ENCODE results near the gene POP7. TPM values are rescaled to one million over a fixed set of nuclear protein-coding genes. Genes with fewer than 3 reads are reported as not detected.
"Not testable (repeated sequence)": the region's sequence is repeated elsewhere in the genome, so short reads cannot be mapped to it uniquely, and the experiment has no call there.

Gene POP7
- total and polyA plus RNA-seq, 10 donors = 14.9 to 39.1 (median 18.8) TPM

- no peak overlapping the region for H3K4me3 ChIP-seq
- no peaks in the 10 kb centered on the region for H3K9me3 ChIP-seq
- TF ChIP-seq CTCF (IDR thresholded peaks at IDR 0.05 in 8 of 11, conservative IDR thresholded peaks at IDR 0.05 in 3 of 11) (no peak), POLR2AphosphoS5 (IDR thresholded peaks at IDR 0.05) (no peak), POLR2A (IDR thresholded peaks at IDR 0.05) (no peak)
Measured at GRCh38 chr7:100667331-100668068, 38.4 kb upstream of the POP7 start.

DNA sequence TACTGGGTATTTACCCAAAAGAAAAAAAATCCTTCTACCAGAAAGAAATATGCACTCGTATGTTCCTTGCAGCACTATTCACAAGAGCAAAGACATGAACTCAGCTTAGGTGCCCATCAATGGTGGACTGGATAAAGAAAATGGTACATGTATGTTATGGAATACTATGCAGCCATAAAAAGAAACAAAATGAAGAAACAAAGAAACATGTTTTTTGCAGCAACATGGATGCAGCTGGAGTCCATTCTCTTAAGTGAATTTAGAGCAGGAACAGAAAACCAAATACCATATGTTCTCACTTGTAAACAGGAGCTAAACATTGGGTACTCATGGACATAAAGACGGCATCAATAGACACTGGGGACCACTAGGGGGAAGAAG, 37.9 kb upstream of the POP7 start:
- intact Hi-C loops (cut with DNase I; ENCODE audit: low total_unique reads) = no loop called here
- 85 to 94% (median 88%) methylated on average over 2 of the region's 2 CpGs for WGBS, 5 donors
- Histone ChIP-seq H3K36me3 (no peaks in the 10 kb centered on the region), H3K27me3 (replicated peaks in 1 of 7) (no peaks in the 10 kb centered on the region), H3K9me3 (no peaks in the 10 kb centered on the region), H3K4me1 (peaks cover 0 to 8% (median 6%) of the 10 kb centered on the region in 6 donors), H3K4me3 (no peak overlapping the region), H3K27ac (no peak overlapping the region)
- no peak for DNase-seq
- TF ChIP-seq CTCF (IDR thresholded peaks at IDR 0.05 in 8 of 11, conservative IDR thresholded peaks at IDR 0.05 in 3 of 11) (no peak), POLR2AphosphoS5 (IDR thresholded peaks at IDR 0.05) (no peak), POLR2A (IDR thresholded peaks at IDR 0.05) (no peak)

More at GRCh38 chr7:100667331-100668068, 38.4 kb upstream of the POP7 start:
- Histone ChIP-seq H3K36me3 (no peaks in the 10 kb centered on the region), H3K4me1 (peaks cover 0 to 2% (median under 1%) of the 10 kb centered on the region in 6 donors), H3K27me3 (replicated peaks in 1 of 7) (no peaks in the 10 kb centered on the region), H3K27ac (no peak overlapping the region)
- WGBS, 5 donors = 74 to 80% (median 77%) methylated on average over 16 of the region's 16 CpGs
- intact Hi-C loops (cut with DNase I; ENCODE audit: low total_unique reads) = no loop called here
- DNase-seq = no peak

- WGBS, 5 donors = 92 to 94% (median 93%) methylated on average over 12 of the region's 12 CpGs
- H3K4me3 ChIP-seq; H3K9me3 ChIP-seq; intact Hi-C loops (cut with DNase I; ENCODE audit: low total_unique reads); H3K27ac ChIP-seq; H3K27me3 ChIP-seq (replicated peaks in 1 of 7); H3K36me3 ChIP-seq: not testable (repeated sequence)
- peaks cover 0 to 11% (median 7%) of the 10 kb centered on the region in 6 donors for H3K4me1 ChIP-seq
- DNase-seq = peak; percentile 59
Measured at GRCh38 chr7:100669106-100669505, 36.8 kb upstream of the POP7 start.

DNA sequence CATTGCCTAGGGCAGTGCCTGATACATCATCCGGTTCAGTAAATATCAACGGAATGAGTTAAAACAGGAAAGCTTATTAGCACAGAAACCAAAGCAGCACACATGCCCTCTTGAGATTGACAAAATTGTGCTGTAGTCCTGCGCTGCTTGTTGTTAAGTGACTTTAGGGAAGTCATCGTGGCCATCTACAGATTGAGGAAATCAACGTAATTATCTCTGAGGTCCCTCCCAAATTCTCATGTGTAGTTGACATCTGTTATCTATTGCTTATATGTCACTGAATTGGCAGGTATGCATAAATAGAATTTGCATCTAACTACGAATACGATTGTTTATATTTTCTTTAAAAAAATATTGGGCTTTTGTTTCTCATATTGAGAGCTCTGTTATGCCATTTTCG, 35.8 kb upstream of the POP7 start:
- Histone ChIP-seq H3K36me3 (no peaks in the 10 kb centered on the region), H3K27me3 (replicated peaks in 1 of 7) (no peaks in the 10 kb centered on the region), H3K27ac (no peak overlapping the region), H3K4me1 (peaks cover 0 to 11% (median 7%) of the 10 kb centered on the region in 6 donors), H3K4me3 (no peak overlapping the region), H3K9me3 (no peaks in the 10 kb centered on the region)
- no peak for DNase-seq
- intact Hi-C loops (cut with DNase I; ENCODE audit: low total_unique reads) = loop anchor here (10.0 kb wide), 1 partner anchor 55 kb away; the partner anchor contains the start of gene MOSPD3
- 63 to 72% (median 63%) methylated on average over 8 of the region's 8 CpGs for WGBS, 5 donors
- TF ChIP-seq POLR2A (IDR thresholded peaks at IDR 0.05) = no peak
- no peak for TF ChIP-seq CTCF (IDR thresholded peaks at IDR 0.05 in 8 of 11, conservative IDR thresholded peaks at IDR 0.05 in 3 of 11)
- no peak for TF ChIP-seq POLR2AphosphoS5 (IDR thresholded peaks at IDR 0.05)

Measured in spleen (tissue), 11 donors.